ENCODE results near the gene TRIP10.

The TRIP10 gene

GRCh38 chr19:6707011-6707657 lies 32.3 kb upstream of the TRIP10 start:
- TF ChIP-seq GATA2 (IDR thresholded peaks at IDR 0.05; ENCODE audit: low read depth, low read length) (no peak), GATA3 (IDR thresholded peaks at IDR 0.05; ENCODE audit: low read depth, low read length) (no peak)

DNA sequence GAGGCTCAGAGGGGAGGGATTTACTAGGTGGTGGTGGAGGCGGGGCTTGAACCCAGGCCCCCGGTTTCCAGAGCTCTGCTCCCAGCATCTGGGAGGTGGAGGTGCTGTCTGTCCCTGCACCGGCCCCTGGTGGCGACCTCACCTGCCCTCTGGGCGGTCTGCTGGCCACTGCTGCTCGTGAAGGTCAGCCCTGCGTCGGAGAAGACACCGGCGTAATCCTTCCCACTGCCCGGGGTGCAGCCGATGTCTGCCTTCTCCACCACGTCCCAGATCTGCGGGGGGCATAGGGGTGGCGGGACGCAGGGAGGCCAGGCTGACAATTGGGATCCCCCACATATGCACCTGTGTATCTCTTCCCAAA lies 31.8 kb upstream of the TRIP10 start:
- TF ChIP-seq GATA2 (IDR thresholded peaks at IDR 0.05; ENCODE audit: low read depth, low read length) (no peak), GATA3 (IDR thresholded peaks at IDR 0.05; ENCODE audit: low read depth, low read length) (no peak)

GRCh38 chr19:6708346-6708745 lies 31.1 kb upstream of the TRIP10 start:
- no peak for TF ChIP-seq GATA3 (IDR thresholded peaks at IDR 0.05; ENCODE audit: low read depth, low read length)
- no peak for TF ChIP-seq GATA2 (IDR thresholded peaks at IDR 0.05; ENCODE audit: low read depth, low read length)

- TF ChIP-seq GATA3 (IDR thresholded peaks at IDR 0.05; ENCODE audit: low read depth, low read length) (no peak), GATA2 (IDR thresholded peaks at IDR 0.05; ENCODE audit: low read depth, low read length) (no peak)
These were observed 29.9 kb upstream of the TRIP10 start for GRCh38 chr19:6709549-6709948.

DNA sequence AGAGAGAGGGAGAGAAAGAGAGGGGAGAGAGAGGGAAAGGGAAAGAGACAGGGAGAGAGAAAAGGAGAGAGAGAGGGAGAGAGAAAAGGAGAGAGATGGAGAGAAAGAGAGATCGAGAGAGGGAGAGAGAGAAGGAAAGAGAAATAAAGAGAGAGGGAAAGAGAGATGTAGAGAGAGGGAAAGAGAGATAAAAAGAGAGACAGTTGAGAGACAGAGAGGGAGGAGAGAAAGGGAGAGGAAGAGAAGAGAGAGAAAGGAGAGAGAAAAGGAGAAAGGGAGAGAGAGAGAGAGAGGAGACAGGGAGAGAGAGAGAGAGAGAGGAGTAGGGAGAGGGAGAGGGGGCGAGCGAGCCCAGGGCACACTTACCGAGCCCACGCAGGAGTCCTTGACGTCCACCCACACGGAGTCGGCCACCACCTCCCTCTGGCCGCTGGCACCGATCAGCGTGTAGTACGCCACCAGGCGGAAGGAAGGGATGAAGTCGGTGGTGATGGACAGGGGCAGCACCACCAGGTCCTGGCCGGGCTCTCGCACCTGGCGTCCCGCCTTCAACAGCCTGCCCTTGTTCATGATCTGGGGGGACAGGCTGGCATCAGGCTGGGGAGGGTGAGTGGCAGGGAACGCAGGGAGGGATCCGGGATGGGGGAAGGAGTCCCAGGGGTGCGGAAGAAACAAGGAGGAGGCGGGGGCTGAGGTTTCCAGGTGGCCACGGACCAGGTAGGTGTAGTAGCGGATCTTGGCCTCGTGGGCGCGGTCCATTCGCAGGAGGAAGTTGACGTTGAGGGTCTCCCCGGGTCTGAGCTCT lies 29.0 kb upstream of the TRIP10 start:
- no peak for TF ChIP-seq GATA3 (IDR thresholded peaks at IDR 0.05; ENCODE audit: low read depth, low read length)
- TF ChIP-seq GATA2 (IDR thresholded peaks at IDR 0.05; ENCODE audit: low read depth, low read length): no peak

GRCh38 chr19:6711078-6711361 lies 28.5 kb upstream of the TRIP10 start:
- no peak for TF ChIP-seq GATA3 (IDR thresholded peaks at IDR 0.05; ENCODE audit: low read depth, low read length)
- no peak for TF ChIP-seq GATA2 (IDR thresholded peaks at IDR 0.05; ENCODE audit: low read depth, low read length)

GRCh38 chr19:6711605-6712004 lies 27.9 kb upstream of the TRIP10 start:
- TF ChIP-seq GATA2 (IDR thresholded peaks at IDR 0.05; ENCODE audit: low read depth, low read length) (no peak), GATA3 (IDR thresholded peaks at IDR 0.05; ENCODE audit: low read depth, low read length) (no peak)

- no peak for TF ChIP-seq GATA3 (IDR thresholded peaks at IDR 0.05; ENCODE audit: low read depth, low read length)
- no peak for TF ChIP-seq GATA2 (IDR thresholded peaks at IDR 0.05; ENCODE audit: low read depth, low read length)
These were observed 27.2 kb upstream of the TRIP10 start for GRCh38 chr19:6712231-6712630.

DNA sequence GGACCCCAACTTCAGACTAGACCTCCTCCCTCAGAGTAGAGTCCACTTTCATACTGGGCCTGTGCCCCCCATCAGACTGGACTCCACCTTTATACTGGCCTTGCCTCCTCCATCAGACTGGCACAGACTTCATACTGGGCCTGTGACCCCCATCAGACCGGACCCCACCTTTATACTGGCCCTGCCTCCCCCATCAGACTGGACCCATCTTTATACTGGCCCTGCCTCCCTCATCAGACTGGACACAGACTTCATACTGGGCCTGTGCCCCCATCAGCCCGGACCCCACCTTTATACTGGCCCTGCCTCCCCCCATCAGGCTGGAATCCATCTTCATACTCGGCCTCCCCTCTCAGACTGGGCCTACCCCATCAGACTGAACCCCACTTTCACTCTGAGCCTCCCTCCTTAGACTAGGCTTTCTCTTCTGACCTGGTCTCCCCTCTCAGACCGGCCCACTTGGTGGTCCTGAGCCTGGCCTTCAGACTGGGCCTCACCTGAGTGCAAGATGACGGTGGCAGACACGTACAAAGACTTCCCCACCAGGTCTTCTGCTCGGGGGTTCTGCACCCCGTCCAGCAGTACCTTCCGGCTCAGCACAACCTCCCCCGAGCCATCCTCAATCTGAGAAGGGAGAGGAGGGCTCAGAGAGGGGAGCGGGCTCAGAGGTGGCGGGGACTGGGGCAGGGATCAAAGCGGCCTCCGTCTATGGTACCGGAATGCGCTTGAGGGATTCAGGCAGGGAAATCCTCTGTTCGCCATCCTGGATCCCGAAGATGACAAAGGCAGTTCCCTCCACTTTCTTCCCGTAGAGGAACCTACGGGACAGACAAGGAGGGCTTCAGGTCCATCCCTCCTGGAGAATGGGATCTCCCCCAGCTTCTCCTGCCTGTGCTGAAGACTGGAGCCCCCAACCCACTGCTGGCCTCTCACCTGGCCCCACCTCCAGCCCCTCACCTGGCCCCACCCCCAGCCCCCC lies 26.5 kb upstream of the TRIP10 start:
- no peak for TF ChIP-seq GATA2 (IDR thresholded peaks at IDR 0.05; ENCODE audit: low read depth, low read length)
- TF ChIP-seq GATA3 (IDR thresholded peaks at IDR 0.05; ENCODE audit: low read depth, low read length): no peak

DNA sequence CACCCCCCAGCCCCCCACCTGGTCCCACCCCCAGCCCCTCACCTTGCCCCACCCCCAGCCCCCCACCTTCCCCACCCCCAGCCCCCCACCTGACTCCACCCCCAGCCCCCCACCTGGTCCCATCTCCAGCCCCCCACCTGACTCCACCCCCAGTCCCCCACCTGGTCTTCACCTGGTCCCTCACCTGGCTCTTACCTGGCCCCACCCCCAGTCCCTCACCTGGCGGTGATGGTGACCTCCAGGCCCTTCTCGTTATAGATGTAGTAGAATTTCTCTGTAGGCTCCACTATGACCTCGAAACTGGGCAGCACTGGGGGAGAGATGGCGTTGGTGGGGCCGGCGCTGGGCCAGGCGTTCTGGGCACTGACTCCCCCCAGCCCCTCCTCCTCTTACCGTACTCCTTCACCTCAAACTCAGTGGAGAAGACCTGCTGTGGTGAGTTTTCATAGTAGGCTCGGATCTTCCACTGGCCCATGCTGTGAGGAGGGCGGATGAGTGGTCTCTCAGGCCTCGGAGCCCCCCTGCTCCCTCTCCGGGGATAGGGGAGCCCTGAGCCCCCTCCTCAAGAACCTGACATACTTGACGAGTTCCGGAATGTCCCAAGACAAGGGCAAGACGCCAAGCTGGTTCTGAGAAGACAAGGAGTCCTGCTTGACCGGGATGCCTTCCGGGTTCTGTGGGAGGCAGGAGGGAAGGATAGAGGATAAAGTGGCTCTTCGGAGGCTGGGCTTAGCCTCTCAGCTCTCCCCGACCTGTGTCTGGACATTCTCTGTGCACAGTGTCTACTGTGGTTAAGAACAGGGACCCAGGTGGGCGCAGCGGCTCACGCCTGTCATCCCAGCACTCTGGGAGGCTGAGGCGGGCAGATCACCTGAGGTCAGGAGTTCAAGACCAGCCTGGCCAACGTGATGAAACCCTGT lies 25.4 kb upstream of the TRIP10 start:
- TF ChIP-seq GATA3 (IDR thresholded peaks at IDR 0.05; ENCODE audit: low read depth, low read length) (no peak), GATA2 (IDR thresholded peaks at IDR 0.05; ENCODE audit: low read depth, low read length) (no peak)

GRCh38 chr19:6714749-6715555 lies 24.5 kb upstream of the TRIP10 start:
- TF ChIP-seq GATA2 (IDR thresholded peaks at IDR 0.05; ENCODE audit: low read depth, low read length) (no peak), GATA3 (IDR thresholded peaks at IDR 0.05; ENCODE audit: low read depth, low read length) (no peak)

DNA sequence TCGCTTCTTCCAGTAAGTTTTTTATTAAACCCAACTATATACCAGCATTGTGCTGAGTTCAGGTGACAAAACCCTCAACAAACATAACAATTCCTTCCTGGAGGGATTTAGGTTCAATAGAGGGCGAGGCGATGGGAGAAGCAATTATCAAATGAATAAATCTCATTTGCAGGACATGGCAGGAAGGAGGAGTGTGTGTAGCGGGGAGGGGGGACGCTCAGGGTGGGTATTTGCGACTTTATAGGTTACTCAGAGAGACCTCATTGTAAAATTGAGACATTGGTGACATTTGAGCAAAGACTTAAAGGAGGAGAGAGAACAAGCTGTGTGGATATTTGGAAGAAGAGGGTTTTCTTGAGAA lies 22.9 kb upstream of the TRIP10 start:
- TF ChIP-seq GATA2 (IDR thresholded peaks at IDR 0.05; ENCODE audit: low read depth, low read length): no peak

GRCh38 chr19:6717036-6717435 lies 22.4 kb upstream of the TRIP10 start:
- TF ChIP-seq GATA3 (IDR thresholded peaks at IDR 0.05; ENCODE audit: low read depth, low read length) (no peak), GATA2 (IDR thresholded peaks at IDR 0.05; ENCODE audit: low read depth, low read length) (no peak)
